Measurements from ENCODE around the gene CHTF18. TPM values are rescaled to one million over a fixed set of nuclear protein-coding genes. Genes with fewer than 3 reads are reported as not detected.
"Not testable (repeated sequence)": the region's sequence is repeated elsewhere in the genome, so short reads cannot be mapped to it uniquely, and the experiment has no call there.

CHTF18 gene
- 41.0 and 49.7 TPM in 2 replicates for total RNA-seq

GRCh38 chr16:788399-789126, at the start of gene CHTF18:
Gene CHTF18, plus strand, starts transcription at chr16:788620. Its CDS starts 65 bp downstream, at chr16:788685.
- no peak for TF ChIP-seq CTCF (conservative IDR thresholded peaks at IDR 0.05; ENCODE audit: low read depth, low read length)
- DNase-seq (ENCODE audit: low read depth): no peak

GRCh38 chr16:739560-740458, 48.6 kb upstream of the CHTF18 start:
- H3K4me3 ChIP-seq (ENCODE audit: low read depth, low read length): peak overlapping the region; percentile 72
- no peak for TF ChIP-seq CTCF (conservative IDR thresholded peaks at IDR 0.05; ENCODE audit: low read depth, low read length)
- no peak for DNase-seq (ENCODE audit: low read depth)

More at GRCh38 chr16:788399-789126, at the start of gene CHTF18:
- H3K4me3 ChIP-seq (ENCODE audit: low read depth, low read length): peak within 1 kb of the TSS; percentile 96

GRCh38 chr16:740459-740763, 48.0 kb upstream of the CHTF18 start:
- H3K4me3 ChIP-seq (ENCODE audit: low read depth, low read length): peak overlapping the region; percentile 72
- DNase-seq (ENCODE audit: low read depth): no peak

GRCh38 chr16:740764-741505, 47.5 kb upstream of the CHTF18 start, which contains the start of gene CIAO3:
Gene CIAO3, minus strand, starts transcription at chr16:740997. Its CDS starts 12 bp downstream, at chr16:740985.
- TF ChIP-seq CTCF (conservative IDR thresholded peaks at IDR 0.05; ENCODE audit: low read depth, low read length): peak; percentile 65
- DNase-seq (ENCODE audit: low read depth): no peak
- H3K4me3 ChIP-seq (ENCODE audit: low read depth, low read length): peak within 1 kb of the TSS; percentile 72

More at GRCh38 chr16:740459-740763, 48.0 kb upstream of the CHTF18 start:
- TF ChIP-seq CTCF (conservative IDR thresholded peaks at IDR 0.05; ENCODE audit: low read depth, low read length): no peak

GRCh38 chr16:741986-742629, 46.3 kb upstream of the CHTF18 start:
- no peak for TF ChIP-seq CTCF (conservative IDR thresholded peaks at IDR 0.05; ENCODE audit: low read depth, low read length)
- no peak overlapping the region for H3K4me3 ChIP-seq (ENCODE audit: low read depth, low read length)
- no peak for DNase-seq (ENCODE audit: low read depth)

- not testable (repeated sequence) for H3K4me3 ChIP-seq (ENCODE audit: low read depth, low read length); DNase-seq (ENCODE audit: low read depth)
Measured at GRCh38 chr16:742894-743293, 45.5 kb upstream of the CHTF18 start.

All from epithelial cell of proximal tubule (primary cell).